ENCODE measurements around the gene OCA2. TPM values are rescaled to one million over a fixed set of nuclear protein-coding genes. Genes with fewer than 3 reads are reported as not detected.
A peak's percentile ranks its signal among the peaks of the same experiment; 100 is the strongest.

OCA2 gene
- total and polyA plus RNA-seq, 2 donors from 2014 or later: 0.45 to 2.5 TPM

GRCh38 chr15:28118531-28118930 lies 19.4 kb upstream of the OCA2 start:
- peaks cover 4 to 43% (median 28%) of the 10 kb centered on the region in 3 donors for H3K36me3 ChIP-seq (ENCODE audit: control insufficient read depth in 2 of 3, insufficient read depth in 3 of 3, low read length in 3 of 3)
- TF ChIP-seq CTCF (IDR thresholded peaks at IDR 0.05; ENCODE audit: borderline replicate concordance, extremely low read depth, insufficient read depth): no peak
- H3K4me3 ChIP-seq (ENCODE audit: low read length in 3 of 3): no peak overlapping the region
- no peak overlapping the region for H3K9ac ChIP-seq (ENCODE audit: low read length in 3 of 3)
- DNase-seq: no peak
- H3K27ac ChIP-seq (ENCODE audit: low read depth in 2 of 2, low read length in 2 of 2): no peak overlapping the region
- intact Hi-C loops (cut with DNase I): no loop called here
- no peaks in the 10 kb centered on the region for H3K9me3 ChIP-seq (ENCODE audit: control insufficient read depth in 2 of 3, insufficient read depth in 1 of 3, low read length in 3 of 3)
- no peak for FAIRE-seq
- peaks cover 0 to 7% (median 0%) of the 10 kb centered on the region in 3 donors for H3K4me1 ChIP-seq (ENCODE audit: control insufficient read depth in 2 of 3, insufficient read depth in 2 of 3, low read depth in 1 of 3, low read length in 3 of 3)
- H3K27me3 ChIP-seq (ENCODE audit: control insufficient read depth, insufficient read depth, low read length): no peaks in the 10 kb centered on the region

- peaks cover 4 to 47% (median 28%) of the 10 kb centered on the region in 3 donors for H3K36me3 ChIP-seq (ENCODE audit: control insufficient read depth in 2 of 3, insufficient read depth in 3 of 3, low read length in 3 of 3)
- H3K27me3 ChIP-seq (ENCODE audit: control insufficient read depth, insufficient read depth, low read length): no peaks in the 10 kb centered on the region
- H3K9me3 ChIP-seq (ENCODE audit: control insufficient read depth in 2 of 3, insufficient read depth in 1 of 3, low read length in 3 of 3): no peaks in the 10 kb centered on the region
- H3K4me1 ChIP-seq (ENCODE audit: control insufficient read depth in 2 of 3, insufficient read depth in 2 of 3, low read depth in 1 of 3, low read length in 3 of 3): peaks cover 0 to 2% (median 0%) of the 10 kb centered on the region in 3 donors
- no peak overlapping the region for H3K4me3 ChIP-seq (ENCODE audit: low read length in 3 of 3)
- FAIRE-seq (no peak), DNase-seq (no peak)
- intact Hi-C loops (cut with DNase I): no loop called here
- no peak overlapping the region for H3K27ac ChIP-seq (ENCODE audit: low read depth in 2 of 2, low read length in 2 of 2)
- no peak overlapping the region for H3K9ac ChIP-seq (ENCODE audit: low read length in 3 of 3)
- TF ChIP-seq CTCF (IDR thresholded peaks at IDR 0.05; ENCODE audit: borderline replicate concordance, extremely low read depth, insufficient read depth): no peak
Measured at GRCh38 chr15:28118083-28118482, 19.0 kb upstream of the OCA2 start.

GRCh38 chr15:28117432-28117990 lies 18.4 kb upstream of the OCA2 start:
- DNase-seq: peak in 2 of 5 donors; percentile 53 to 65
- H3K9ac ChIP-seq (ENCODE audit: low read length in 3 of 3): no peak overlapping the region
- H3K27ac ChIP-seq (ENCODE audit: low read depth in 2 of 2, low read length in 2 of 2): no peak overlapping the region
- no peaks in the 10 kb centered on the region for H3K27me3 ChIP-seq (ENCODE audit: control insufficient read depth, insufficient read depth, low read length)
- intact Hi-C loops (cut with DNase I): no loop called here
- H3K4me1 ChIP-seq (ENCODE audit: control insufficient read depth in 2 of 3, insufficient read depth in 2 of 3, low read depth in 1 of 3, low read length in 3 of 3): no peaks in the 10 kb centered on the region
- no peak overlapping the region for H3K4me3 ChIP-seq (ENCODE audit: low read length in 3 of 3)
- H3K9me3 ChIP-seq (ENCODE audit: control insufficient read depth in 2 of 3, insufficient read depth in 1 of 3, low read length in 3 of 3): no peaks in the 10 kb centered on the region
- H3K36me3 ChIP-seq (ENCODE audit: control insufficient read depth in 2 of 3, insufficient read depth in 3 of 3, low read length in 3 of 3): peaks cover 4 to 53% (median 33%) of the 10 kb centered on the region in 3 donors
- FAIRE-seq: no peak
- TF ChIP-seq CTCF (IDR thresholded peaks at IDR 0.05; ENCODE audit: borderline replicate concordance, extremely low read depth, insufficient read depth): no peak
